GM13976 (cell line): ENCODE measurements around the gene EXOC5.

Experiments
- DNase-seq: peaks from one replicate; pipeline ENCODE4 v3.0.0; 2012; ENCODE audit warnings: low spot score
- in situ Hi-C: fragments of 300-500 bp; cut with MboI; formaldehyde crosslinking; loops from one replicate; pipeline ENCODE4 v1.12.0; 2022; ENCODE audit warnings: low sequenced_read_pairs, mixed read lengths, inconsistent platforms; ENCODE audit not compliant: unreplicated experiment
- TF ChIP-seq, protein P1 (sequence below): IDR thresholded peaks from 2 replicates; pipeline ENCODE4 v1.5.1; 2012; ENCODE audit warnings: borderline replicate concordance, mild to moderate bottlenecking; ENCODE audit not compliant: insufficient read depth; ENCODE audit errors: extremely low read depth, missing control alignments, control extremely low read depth

EXOC5 gene

DNA sequence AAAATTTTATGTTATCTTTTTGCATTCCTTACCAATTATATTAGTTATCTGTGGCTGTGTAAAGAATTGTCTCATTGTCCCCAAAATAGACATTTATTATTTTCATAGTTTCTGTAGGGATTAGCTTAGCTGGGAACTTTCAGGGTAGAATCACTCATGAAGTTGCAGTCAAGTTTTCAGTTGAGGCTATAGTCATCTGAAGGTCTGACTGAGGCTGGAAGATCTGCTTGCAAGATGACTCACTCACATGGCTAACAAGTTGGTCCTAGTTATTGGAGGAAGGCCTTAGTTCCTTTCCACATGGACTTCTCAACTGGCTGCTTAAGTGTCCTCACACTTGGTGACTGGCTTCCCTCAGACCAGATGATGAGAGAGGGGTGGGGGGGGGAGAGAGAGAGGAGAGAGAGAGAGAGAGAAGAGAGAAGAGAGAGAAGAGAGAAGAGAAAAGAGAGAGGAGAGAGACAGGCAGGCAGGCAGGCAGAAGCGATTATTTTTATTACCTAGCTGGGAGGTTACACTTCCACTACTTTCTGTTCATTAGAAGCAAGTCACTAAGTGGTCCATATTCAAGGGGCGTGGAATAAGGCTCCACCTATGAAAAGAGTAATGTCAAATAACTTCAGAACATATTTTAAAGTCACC, 6.4 kb upstream of the EXOC5 start:
- no peak for DNase-seq
- in situ Hi-C loops = no loop called here
- TF ChIP-seq, protein P1, sequence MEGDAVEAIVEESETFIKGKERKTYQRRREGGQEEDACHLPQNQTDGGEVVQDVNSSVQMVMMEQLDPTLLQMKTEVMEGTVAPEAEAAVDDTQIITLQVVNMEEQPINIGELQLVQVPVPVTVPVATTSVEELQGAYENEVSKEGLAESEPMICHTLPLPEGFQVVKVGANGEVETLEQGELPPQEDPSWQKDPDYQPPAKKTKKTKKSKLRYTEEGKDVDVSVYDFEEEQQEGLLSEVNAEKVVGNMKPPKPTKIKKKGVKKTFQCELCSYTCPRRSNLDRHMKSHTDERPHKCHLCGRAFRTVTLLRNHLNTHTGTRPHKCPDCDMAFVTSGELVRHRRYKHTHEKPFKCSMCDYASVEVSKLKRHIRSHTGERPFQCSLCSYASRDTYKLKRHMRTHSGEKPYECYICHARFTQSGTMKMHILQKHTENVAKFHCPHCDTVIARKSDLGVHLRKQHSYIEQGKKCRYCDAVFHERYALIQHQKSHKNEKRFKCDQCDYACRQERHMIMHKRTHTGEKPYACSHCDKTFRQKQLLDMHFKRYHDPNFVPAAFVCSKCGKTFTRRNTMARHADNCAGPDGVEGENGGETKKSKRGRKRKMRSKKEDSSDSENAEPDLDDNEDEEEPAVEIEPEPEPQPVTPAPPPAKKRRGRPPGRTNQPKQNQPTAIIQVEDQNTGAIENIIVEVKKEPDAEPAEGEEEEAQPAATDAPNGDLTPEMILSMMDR = no peak

DNA sequence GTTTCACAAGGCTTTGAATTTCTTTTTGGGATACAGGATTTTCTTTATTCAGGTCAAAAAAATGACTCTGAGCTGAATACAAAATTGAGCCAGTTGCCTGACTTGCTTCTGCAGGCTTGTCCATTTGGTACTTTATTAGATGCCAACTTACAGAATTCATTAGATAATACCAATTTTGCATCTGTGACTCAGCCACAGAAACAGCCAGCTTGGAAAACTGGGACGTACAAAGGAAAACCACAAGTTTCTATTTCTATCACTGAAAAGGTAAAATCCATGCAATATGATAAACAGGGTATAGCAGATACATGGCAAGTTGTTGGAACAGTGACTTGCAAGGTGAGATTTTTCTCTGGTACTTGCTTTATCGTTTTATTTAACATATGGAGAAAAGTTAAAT, 5.8 kb upstream of the EXOC5 start:
- in situ Hi-C loops = no loop called here
- no peak for DNase-seq
- TF ChIP-seq, protein P1 = no peak

DNA sequence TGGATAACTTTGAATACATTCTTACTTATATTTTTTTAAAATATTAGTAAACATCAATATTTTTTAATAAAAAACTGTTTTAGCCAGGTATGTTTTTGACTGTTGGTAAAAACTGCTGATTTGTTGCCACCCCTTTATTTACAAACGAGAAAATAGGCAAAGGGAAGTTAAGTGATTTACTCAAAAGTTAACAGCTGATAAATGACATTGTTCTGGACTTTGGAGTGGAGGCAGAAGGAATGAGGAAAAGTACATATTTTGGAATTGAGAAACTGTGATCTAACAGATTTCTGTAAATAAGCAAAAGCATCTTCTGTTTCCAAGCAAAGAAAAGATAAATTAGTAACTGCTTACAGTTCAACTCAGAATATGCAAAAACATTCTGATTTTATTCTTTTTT, 4.5 kb upstream of the EXOC5 start:
- no peak for DNase-seq
- TF ChIP-seq, protein P1 = no peak
- in situ Hi-C loops = no loop called here

DNA sequence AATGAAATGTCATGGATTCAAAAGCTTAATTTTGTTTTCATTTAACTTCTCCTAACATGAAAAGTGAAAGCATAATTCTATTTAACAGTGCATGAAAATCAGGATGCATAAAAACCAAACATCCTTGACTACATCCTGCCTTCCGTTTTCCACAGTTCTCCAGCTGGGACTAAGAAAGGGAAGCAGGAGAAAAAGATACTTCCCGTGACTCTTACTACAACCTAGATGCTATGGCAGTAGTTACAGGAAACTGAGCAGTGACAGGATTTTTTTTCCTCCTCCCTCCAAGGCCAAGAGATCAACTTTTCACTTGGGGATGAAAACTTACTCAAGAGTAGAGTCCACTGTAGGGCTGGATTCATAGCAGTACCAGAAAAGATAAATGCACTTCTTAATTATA, 2.6 kb downstream of the EXOC5 start:
- DNase-seq = no peak
- TF ChIP-seq, protein P1 = no peak
- in situ Hi-C loops = no loop called here

DNA sequence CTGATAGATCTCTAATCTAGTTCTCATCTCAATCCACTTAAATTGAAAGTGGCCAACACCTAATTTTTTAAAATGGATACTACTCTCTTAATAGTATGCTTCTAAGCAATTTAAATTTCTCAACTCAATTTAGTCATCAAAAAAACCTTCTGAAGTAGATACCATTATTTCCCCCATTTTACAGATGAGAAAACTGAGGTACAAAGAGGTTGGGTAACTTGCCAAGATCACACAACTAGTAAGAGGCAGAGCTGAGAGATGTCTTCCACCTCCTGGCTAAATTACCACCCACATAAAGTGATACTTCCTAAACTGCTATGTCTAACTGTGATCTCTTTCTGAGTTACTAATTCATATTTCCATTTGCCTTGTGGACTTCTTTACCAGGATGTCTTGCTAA, 6.6 kb downstream of the EXOC5 start:
- TF ChIP-seq, protein P1 = no peak
- no peak for DNase-seq
- in situ Hi-C loops = no loop called here

DNA sequence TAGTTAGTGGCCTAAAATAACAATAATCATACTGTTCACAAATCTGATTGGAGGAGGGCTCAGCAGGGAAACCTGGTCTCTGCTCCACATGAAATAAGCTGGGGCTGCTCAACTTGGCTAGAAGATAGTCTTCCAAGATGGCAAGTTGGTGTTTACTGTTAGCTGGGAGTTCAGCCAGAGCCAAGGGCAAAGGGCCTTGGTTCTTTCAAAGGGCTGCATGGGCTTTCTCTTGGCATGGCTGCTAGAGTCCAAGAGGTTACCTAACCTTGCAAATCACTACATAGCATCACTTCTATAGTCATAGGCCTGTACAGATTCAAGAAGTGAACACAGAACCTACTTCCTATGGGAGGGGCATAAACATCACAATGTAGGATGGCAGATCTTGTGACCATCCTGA, 7.1 kb downstream of the EXOC5 start:
- in situ Hi-C loops = no loop called here
- DNase-seq = no peak
- TF ChIP-seq, protein P1 = no peak
